Measurements from ENCODE around the gene LRRC8A.
A peak's percentile ranks its signal among the peaks of the same experiment; 100 is the strongest.

The LRRC8A gene

GRCh38 chr9:128898845-128899565 is 17.1 kb downstream of the LRRC8A start:
- no peak overlapping the region for H3K4me3 ChIP-seq (ENCODE audit: low read depth, low read length)
- DNase-seq (ENCODE audit: low read depth) = no peak

GRCh38 chr9:128899566-128900322 is 17.8 kb downstream of the LRRC8A start:
- no peak for DNase-seq (ENCODE audit: low read depth)
- no peak overlapping the region for H3K4me3 ChIP-seq (ENCODE audit: low read depth, low read length)

- no peak for DNase-seq (ENCODE audit: low read depth)
- H3K4me3 ChIP-seq (ENCODE audit: low read depth, low read length) = no peak overlapping the region
These were observed 19.4 kb downstream of the LRRC8A start for GRCh38 chr9:128901379-128901778.

- no peak for DNase-seq (ENCODE audit: low read depth)
- H3K4me3 ChIP-seq (ENCODE audit: low read depth, low read length) = no peak overlapping the region
These were observed 19.9 kb downstream of the LRRC8A start for GRCh38 chr9:128901822-128902221.

GRCh38 chr9:128902351-128903078 is 20.6 kb downstream of the LRRC8A start:
- DNase-seq (ENCODE audit: low read depth) = no peak
- H3K4me3 ChIP-seq (ENCODE audit: low read depth, low read length) = no peak overlapping the region

GRCh38 chr9:128903079-128903461 is 21.1 kb downstream of the LRRC8A start:
- DNase-seq (ENCODE audit: low read depth) = no peak
- H3K4me3 ChIP-seq (ENCODE audit: low read depth, low read length) = no peak overlapping the region

- no peak for DNase-seq (ENCODE audit: low read depth)
- no peak overlapping the region for H3K4me3 ChIP-seq (ENCODE audit: low read depth, low read length)
These were observed 22.1 kb downstream of the LRRC8A start for GRCh38 chr9:128903871-128904620.

GRCh38 chr9:128905964-128906363 is 24.0 kb downstream of the LRRC8A start:
- DNase-seq (ENCODE audit: low read depth) = no peak
- no peak overlapping the region for H3K4me3 ChIP-seq (ENCODE audit: low read depth, low read length)

GRCh38 chr9:128906741-128907140 is 24.8 kb downstream of the LRRC8A start:
- no peak overlapping the region for H3K4me3 ChIP-seq (ENCODE audit: low read depth, low read length)
- DNase-seq (ENCODE audit: low read depth) = no peak

GRCh38 chr9:128908372-128908771 is 26.4 kb downstream of the LRRC8A start:
- no peak overlapping the region for H3K4me3 ChIP-seq (ENCODE audit: low read depth, low read length)
- DNase-seq (ENCODE audit: low read depth) = no peak

- no peak for DNase-seq (ENCODE audit: low read depth)
- H3K4me3 ChIP-seq (ENCODE audit: low read depth, low read length) = no peak overlapping the region
These were observed 27.9 kb downstream of the LRRC8A start for GRCh38 chr9:128909859-128910258.

- H3K4me3 ChIP-seq (ENCODE audit: low read depth, low read length) = no peak overlapping the region
- DNase-seq (ENCODE audit: low read depth) = no peak
These were observed 29.0 kb downstream of the LRRC8A start for GRCh38 chr9:128910906-128911305.

- H3K4me3 ChIP-seq (ENCODE audit: low read depth, low read length) = no peak overlapping the region
- DNase-seq (ENCODE audit: low read depth) = no peak
These were observed 29.6 kb downstream of the LRRC8A start for GRCh38 chr9:128911529-128912035.

- no peak overlapping the region for H3K4me3 ChIP-seq (ENCODE audit: low read depth, low read length)
- peak; percentile 44 for DNase-seq (ENCODE audit: low read depth)
These were observed 30.4 kb downstream of the LRRC8A start for GRCh38 chr9:128912270-128912853.

GRCh38 chr9:128913048-128913900 is 31.3 kb downstream of the LRRC8A start:
- DNase-seq (ENCODE audit: low read depth) = no peak
- no peak overlapping the region for H3K4me3 ChIP-seq (ENCODE audit: low read depth, low read length)

GRCh38 chr9:128913995-128914772 is 32.3 kb downstream of the LRRC8A start:
- no peak for DNase-seq (ENCODE audit: low read depth)
- no peak overlapping the region for H3K4me3 ChIP-seq (ENCODE audit: low read depth, low read length)

GRCh38 chr9:128916204-128916603 is 34.3 kb downstream of the LRRC8A start:
- no peak overlapping the region for H3K4me3 ChIP-seq (ENCODE audit: low read depth, low read length)
- DNase-seq (ENCODE audit: low read depth) = no peak

GRCh38 chr9:128916745-128917144 is 34.8 kb downstream of the LRRC8A start:
- no peak for DNase-seq (ENCODE audit: low read depth)
- H3K4me3 ChIP-seq (ENCODE audit: low read depth, low read length) = no peak overlapping the region

Measured in skeletal muscle cell (primary cell).